SK-N-SH (cell line): ENCODE results near the gene MAMDC2. TPM values are rescaled to one million over a fixed set of nuclear protein-coding genes. Genes with fewer than 3 reads are reported as not detected.
A peak's percentile ranks its signal among the peaks of the same experiment; 100 is the strongest.

Source experiments
- CTCF ChIA-PET: fragments of 300-600, 350-600 bp; formaldehyde crosslinking; extraction: SDS; loops from one replicate; lab custom pipeline; 2021; lab: Yijun Ruan, JAX
- POLR2A ChIA-PET: fragments of 350-600 bp; sonication (Branson Sonifier 250); formaldehyde crosslinking; extraction: SDS; loops from one replicate; lab custom pipeline; 2020; ENCODE audit warnings: antibody characterized with exemption, inconsistent platforms; lab: Yijun Ruan, JAX
- DNase-seq: peaks from one replicate; pipeline ENCODE4 v3.0.0; 2012
- H2AFZ ChIP-seq: fragments of 200-600 bp; sonication (generic); 2 replicates; pipeline ENCODE4 v1.8.1; 2016; ENCODE audit warnings: antibody characterized with exemption, mild to moderate bottlenecking, low read depth
- H3F3A ChIP-seq: fragments of 200-600 bp; sonication (generic); replicated peaks from 2 replicates; pipeline ENCODE3; 2016; ENCODE audit warnings: antibody characterized with exemption, mild to moderate bottlenecking; ENCODE audit not compliant: insufficient read depth
- H3K27ac ChIP-seq, 2 experiments: fragments of 200-500 bp in 1 of 2; fragments of 200-600 bp in 1 of 2; sonication (Bioruptor generic) in 1 of 2; sonication (generic), shearing (Covaris generic) in 1 of 2; 2 replicates each; pipeline versions ENCODE4 v1.5.1 to v1.6.1; 2014 to 2016; ENCODE audit warnings: low read depth in 2 of 2, inconsistent platforms in 1 of 2, low read length in 1 of 2, mild to moderate bottlenecking in 1 of 2, mixed read lengths in 1 of 2
- H3K27me3 ChIP-seq: fragments of 200-600 bp; sonication (generic), shearing (Covaris generic); 2 replicates; pipeline ENCODE4 v1.6.1; 2016; ENCODE audit warnings: mixed run types; ENCODE audit not compliant: insufficient read depth
- H3K36me3 ChIP-seq, 2 experiments: fragments of 200-500 bp in 1 of 2; fragments of 200-600 bp in 1 of 2; sonication (Bioruptor generic) in 1 of 2; sonication (generic) in 1 of 2; replicated peaks in 1 of 2; 2 replicates each; pipeline versions ENCODE3 to v1.5.1; 2014 to 2016; ENCODE audit warnings: low read length in 1 of 2, mild to moderate bottlenecking in 1 of 2; ENCODE audit not compliant: insufficient read depth in 2 of 2, control insufficient read depth in 1 of 2
- H3K4me1 ChIP-seq, 2 experiments: fragments of 200-500 bp in 1 of 2; fragments of 200-600 bp in 1 of 2; sonication (Bioruptor generic) in 1 of 2; sonication (generic), shearing (Covaris generic) in 1 of 2; 2 replicates each; pipeline versions ENCODE4 v1.5.1 to v1.6.1; 2014 to 2016; ENCODE audit warnings: low read depth in 1 of 2, low read length in 1 of 2, mixed run types in 1 of 2; ENCODE audit not compliant: insufficient read depth in 2 of 2, control insufficient read depth in 1 of 2
- H3K4me2 ChIP-seq: fragments of 200-600 bp; sonication (generic), shearing (Covaris generic); 2 replicates; pipeline ENCODE4 v1.6.1; 2017; ENCODE audit warnings: mixed run types
- H3K4me3 ChIP-seq, 2 experiments: fragments of 200-500 bp in 1 of 2; fragments of 200-600 bp in 1 of 2; sonication (Bioruptor generic) in 1 of 2; sonication (generic), shearing (Covaris generic) in 1 of 2; 2 replicates each; pipeline versions ENCODE4 v1.5.1 to v1.8.1; 2014 to 2016; ENCODE audit warnings: low read depth in 2 of 2, inconsistent platforms in 1 of 2, low read length in 1 of 2, mild to moderate bottlenecking in 1 of 2, mixed read lengths in 1 of 2, moderate library complexity in 1 of 2
- H3K79me2 ChIP-seq: fragments of 200-600 bp; sonication (generic); 2 replicates; pipeline ENCODE4 v1.8.1; 2017; ENCODE audit warnings: mild to moderate bottlenecking; ENCODE audit not compliant: insufficient read depth
- H3K9ac ChIP-seq: fragments of 200-600 bp; sonication (generic); 2 replicates; pipeline ENCODE4 v1.6.1; 2017; ENCODE audit warnings: mixed run types
- H3K9me2 ChIP-seq: fragments of 200-600 bp; sonication (generic); 2 replicates; pipeline ENCODE4 v1.6.1; 2017; ENCODE audit warnings: mixed run types
- H3K9me3 ChIP-seq: fragments of 200-600 bp; sonication (generic); 2 replicates; pipeline ENCODE4 v1.6.1; 2017; ENCODE audit warnings: mixed run types, mild to moderate bottlenecking, moderate library complexity
- H4K20me1 ChIP-seq: fragments of 200-600 bp; sonication (generic); 2 replicates; pipeline ENCODE4 v1.6.1; 2017; ENCODE audit warnings: mild to moderate bottlenecking, mixed run types; ENCODE audit not compliant: insufficient read depth
- CHD2 ChIP-seq: fragments of 150-350 bp; IDR thresholded peaks from 2 replicates; pipeline ENCODE4 v1.6.1; 2018; ENCODE audit warnings: low read length; ENCODE audit not compliant: partially characterized antibody
- EP300 ChIP-seq, 2 experiments: IDR thresholded peaks; 2 replicates each; pipeline versions ENCODE4 v1.4.0 to v1.6.1; 2012; ENCODE audit warnings: borderline replicate concordance in 1 of 2, low read depth in 1 of 2, low read length in 1 of 2
- FOSL2 ChIP-seq: IDR thresholded peaks from 2 replicates; pipeline ENCODE4 v1.4.0; 2012; ENCODE audit warnings: low read depth, mild to moderate bottlenecking, moderate library complexity, borderline replicate concordance
- FOXJ3 ChIP-seq: sonication (generic); formaldehyde crosslinking; IDR thresholded peaks from 2 replicates; pipeline ENCODE4 v1.5.1; 2020; ENCODE audit warnings: mild to moderate bottlenecking, missing genetic modification reagents
- JUND ChIP-seq: IDR thresholded peaks from 2 replicates; pipeline ENCODE4 v1.4.0; 2012
- POLR2AphosphoS5 ChIP-seq: IDR thresholded peaks from 2 replicates; pipeline ENCODE4 v1.6.1; 2012; ENCODE audit warnings: low read depth, low read length
- RAD21 ChIP-seq: IDR thresholded peaks from 2 replicates; pipeline ENCODE4 v1.6.1; 2012; ENCODE audit warnings: mild to moderate bottlenecking, low read length
- RFX5 ChIP-seq: IDR thresholded peaks from 2 replicates; pipeline ENCODE4 v1.6.1; 2012; ENCODE audit warnings: mild to moderate bottlenecking, improper control_type of control experiment, low read length
- TCF12 ChIP-seq: IDR thresholded peaks from 2 replicates; pipeline ENCODE4 v1.4.0; 2012
- TEAD4 ChIP-seq: IDR thresholded peaks from 2 replicates; pipeline ENCODE4 v1.4.0; 2012; ENCODE audit warnings: mild to moderate bottlenecking, borderline replicate concordance; ENCODE audit not compliant: insufficient read depth
- WGBS: methylation state at CpG from one replicate; pipeline ENCODE4 v1.1.6; 2017; ENCODE audit warnings: low lambda C conversion rate; 5-methylcytosine and 5-hydroxymethylcytosine counted together
- polyA plus RNA-seq, 3 experiments: library from polyadenylated mRNA; depleted of rRNA; stranded (reverse); fragments of >200 nt; gene quantifications; 2 replicates each; pipeline ENCODE4 v1.2.3, GENCODE V29; 2012
- TF ChIP-seq, protein P1 (sequence below): IDR thresholded peaks from 2 replicates; pipeline ENCODE4; 2012
- TF ChIP-seq, protein P2 (sequence below): fragments of 200-600 bp; sonication (generic); IDR thresholded peaks from 2 replicates; pipeline ENCODE4 v1.6.1; 2017; ENCODE audit warnings: antibody characterized with exemption, mild to moderate bottlenecking, moderate library complexity
- TF ChIP-seq, protein P3 (sequence below): IDR thresholded peaks from 2 replicates; pipeline ENCODE4 v1.6.1; 2012; ENCODE audit warnings: mild to moderate bottlenecking, low read depth, low read length, moderate library complexity
- TF ChIP-seq, protein P4 (sequence below): IDR thresholded peaks from 2 replicates; pipeline ENCODE4 v1.4.0; 2012; ENCODE audit warnings: low read depth, borderline replicate concordance

The MAMDC2 gene
- polyA plus RNA-seq, 1 of the 3 experiments (the other 2 are of a cell fraction), result not detected

DNA sequence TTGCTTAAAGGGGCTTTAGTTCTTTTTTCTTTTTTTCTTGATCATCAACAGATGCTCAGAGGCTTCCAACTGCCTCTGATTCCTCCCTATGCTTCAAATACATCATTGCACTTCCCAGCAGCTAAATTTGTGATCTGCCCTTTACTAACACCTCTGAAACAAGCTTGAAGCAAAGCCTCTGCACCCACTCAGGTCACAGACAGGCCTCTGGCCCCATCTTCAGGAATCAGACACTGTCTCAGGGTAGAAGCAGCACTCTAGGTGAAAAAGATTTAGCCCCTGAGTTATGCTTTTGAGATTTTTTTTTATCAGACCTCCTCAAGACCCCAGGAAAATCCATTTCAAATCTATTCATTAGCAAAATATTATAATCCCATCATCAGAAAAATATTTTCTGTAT, 91.5 kb downstream of the MAMDC2 start:
- no peaks in the 10 kb centered on the region for H3K9me3 ChIP-seq
- no peak overlapping the region for H3K4me3 ChIP-seq
- H2AFZ ChIP-seq, result peak overlapping the region; percentile 38; the same call in 1 of the 2 replicates
- H3K4me1 ChIP-seq, result peaks cover 16 to 32% of the 10 kb centered on the region in 2 experiments
- POLR2A ChIA-PET, result no interaction called here
- H3K36me3 ChIP-seq, result no peaks in the 10 kb centered on the region
- no peaks in the 10 kb centered on the region for H3K9me2 ChIP-seq
- H3K27ac ChIP-seq, result peak overlapping the region in 1 of 2 experiments; percentile 68; a peak in 2 of 4 replicates
- CTCF ChIA-PET, result interaction anchor here (1.9 to 2.4 kb wide), 2 partner anchors 21 to 164 kb away, joined by 7 to 11 read pairs; no protein-coding TSS in a partner anchor
- TF ChIP-seq TEAD4 (no peak), CHD2 (no peak), RFX5 (no peak), FOXJ3 (CRISPR knock-in tag) (no peak), POLR2AphosphoS5 (no peak), EP300 (IDR thresholded peaks at IDR 0.05; ENCODE audit: borderline replicate concordance in 1 of 2, low read depth in 1 of 2, low read length in 1 of 2) (no peak), RAD21 (0 out of 2 replicates have a peak, but pooled peaks have one; percentile 9)
- TF ChIP-seq, protein P1, sequence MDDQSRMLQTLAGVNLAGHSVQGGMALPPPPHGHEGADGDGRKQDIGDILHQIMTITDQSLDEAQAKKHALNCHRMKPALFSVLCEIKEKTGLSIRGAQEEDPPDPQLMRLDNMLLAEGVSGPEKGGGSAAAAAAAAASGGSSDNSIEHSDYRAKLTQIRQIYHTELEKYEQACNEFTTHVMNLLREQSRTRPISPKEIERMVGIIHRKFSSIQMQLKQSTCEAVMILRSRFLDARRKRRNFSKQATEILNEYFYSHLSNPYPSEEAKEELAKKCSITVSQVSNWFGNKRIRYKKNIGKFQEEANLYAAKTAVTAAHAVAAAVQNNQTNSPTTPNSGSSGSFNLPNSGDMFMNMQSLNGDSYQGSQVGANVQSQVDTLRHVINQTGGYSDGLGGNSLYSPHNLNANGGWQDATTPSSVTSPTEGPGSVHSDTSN, result no peak
- TF ChIP-seq, protein P2, sequence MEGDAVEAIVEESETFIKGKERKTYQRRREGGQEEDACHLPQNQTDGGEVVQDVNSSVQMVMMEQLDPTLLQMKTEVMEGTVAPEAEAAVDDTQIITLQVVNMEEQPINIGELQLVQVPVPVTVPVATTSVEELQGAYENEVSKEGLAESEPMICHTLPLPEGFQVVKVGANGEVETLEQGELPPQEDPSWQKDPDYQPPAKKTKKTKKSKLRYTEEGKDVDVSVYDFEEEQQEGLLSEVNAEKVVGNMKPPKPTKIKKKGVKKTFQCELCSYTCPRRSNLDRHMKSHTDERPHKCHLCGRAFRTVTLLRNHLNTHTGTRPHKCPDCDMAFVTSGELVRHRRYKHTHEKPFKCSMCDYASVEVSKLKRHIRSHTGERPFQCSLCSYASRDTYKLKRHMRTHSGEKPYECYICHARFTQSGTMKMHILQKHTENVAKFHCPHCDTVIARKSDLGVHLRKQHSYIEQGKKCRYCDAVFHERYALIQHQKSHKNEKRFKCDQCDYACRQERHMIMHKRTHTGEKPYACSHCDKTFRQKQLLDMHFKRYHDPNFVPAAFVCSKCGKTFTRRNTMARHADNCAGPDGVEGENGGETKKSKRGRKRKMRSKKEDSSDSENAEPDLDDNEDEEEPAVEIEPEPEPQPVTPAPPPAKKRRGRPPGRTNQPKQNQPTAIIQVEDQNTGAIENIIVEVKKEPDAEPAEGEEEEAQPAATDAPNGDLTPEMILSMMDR, result peak; percentile 46
- H3F3A ChIP-seq, result peaks cover 39% of the 10 kb centered on the region
- H3K27me3 ChIP-seq, result no peaks in the 10 kb centered on the region
- no peaks in the 10 kb centered on the region for H4K20me1 ChIP-seq
- H3K4me2 ChIP-seq, result peak overlapping the region; percentile 1; the same call in 1 of the 2 replicates
- H3K9ac ChIP-seq, result no peak overlapping the region
- DNase-seq, result no peak
- no peaks in the 10 kb centered on the region for H3K79me2 ChIP-seq

DNA sequence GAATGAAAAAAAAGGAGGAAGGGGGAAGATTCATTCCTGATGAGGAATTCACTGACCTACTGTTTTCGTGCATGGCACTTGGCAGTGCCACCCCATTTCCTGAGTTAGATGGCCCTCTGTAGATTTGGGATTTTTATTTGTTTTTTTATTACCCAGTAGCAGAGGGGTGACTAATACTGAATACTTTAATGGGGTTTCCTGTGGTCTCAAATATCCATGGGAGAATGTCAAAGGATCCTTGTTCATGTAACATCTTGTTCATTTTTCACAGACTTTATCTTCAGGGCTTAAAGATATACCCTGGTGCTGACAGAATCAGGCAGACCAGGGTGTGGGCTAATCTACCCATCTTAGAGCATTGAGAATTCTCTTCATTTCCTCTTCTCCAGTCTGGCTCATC, 93.0 kb downstream of the MAMDC2 start:
- WGBS, result 14% methylated on average over 1 of the region's 1 CpG
- ChIA-PET POLR2A (no interaction called here), CTCF (interaction anchor here (1.3 kb wide), 1 partner anchor 118 kb away, joined by 3 read pairs; no protein-coding TSS in a partner anchor)
- H3K27me3 ChIP-seq, result no peaks in the 10 kb centered on the region
- peak overlapping the region; percentile 15; the same call in 1 of the 2 replicates for H3K9ac ChIP-seq
- H3K4me1 ChIP-seq, result peaks cover 16 to 32% of the 10 kb centered on the region in 2 experiments
- H3K4me2 ChIP-seq, result no peak overlapping the region
- H3K79me2 ChIP-seq, result no peaks in the 10 kb centered on the region
- TF ChIP-seq, protein P3, sequence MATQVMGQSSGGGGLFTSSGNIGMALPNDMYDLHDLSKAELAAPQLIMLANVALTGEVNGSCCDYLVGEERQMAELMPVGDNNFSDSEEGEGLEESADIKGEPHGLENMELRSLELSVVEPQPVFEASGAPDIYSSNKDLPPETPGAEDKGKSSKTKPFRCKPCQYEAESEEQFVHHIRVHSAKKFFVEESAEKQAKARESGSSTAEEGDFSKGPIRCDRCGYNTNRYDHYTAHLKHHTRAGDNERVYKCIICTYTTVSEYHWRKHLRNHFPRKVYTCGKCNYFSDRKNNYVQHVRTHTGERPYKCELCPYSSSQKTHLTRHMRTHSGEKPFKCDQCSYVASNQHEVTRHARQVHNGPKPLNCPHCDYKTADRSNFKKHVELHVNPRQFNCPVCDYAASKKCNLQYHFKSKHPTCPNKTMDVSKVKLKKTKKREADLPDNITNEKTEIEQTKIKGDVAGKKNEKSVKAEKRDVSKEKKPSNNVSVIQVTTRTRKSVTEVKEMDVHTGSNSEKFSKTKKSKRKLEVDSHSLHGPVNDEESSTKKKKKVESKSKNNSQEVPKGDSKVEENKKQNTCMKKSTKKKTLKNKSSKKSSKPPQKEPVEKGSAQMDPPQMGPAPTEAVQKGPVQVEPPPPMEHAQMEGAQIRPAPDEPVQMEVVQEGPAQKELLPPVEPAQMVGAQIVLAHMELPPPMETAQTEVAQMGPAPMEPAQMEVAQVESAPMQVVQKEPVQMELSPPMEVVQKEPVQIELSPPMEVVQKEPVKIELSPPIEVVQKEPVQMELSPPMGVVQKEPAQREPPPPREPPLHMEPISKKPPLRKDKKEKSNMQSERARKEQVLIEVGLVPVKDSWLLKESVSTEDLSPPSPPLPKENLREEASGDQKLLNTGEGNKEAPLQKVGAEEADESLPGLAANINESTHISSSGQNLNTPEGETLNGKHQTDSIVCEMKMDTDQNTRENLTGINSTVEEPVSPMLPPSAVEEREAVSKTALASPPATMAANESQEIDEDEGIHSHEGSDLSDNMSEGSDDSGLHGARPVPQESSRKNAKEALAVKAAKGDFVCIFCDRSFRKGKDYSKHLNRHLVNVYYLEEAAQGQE, result no peak
- TF ChIP-seq TCF12 (peak; percentile 60), JUND (peak; percentile 46; the same call in 1 of the 2 replicates), FOSL2 (peak; percentile 49; the same call in 1 of the 2 replicates), RAD21 (no peak)
- TF ChIP-seq, protein P4, sequence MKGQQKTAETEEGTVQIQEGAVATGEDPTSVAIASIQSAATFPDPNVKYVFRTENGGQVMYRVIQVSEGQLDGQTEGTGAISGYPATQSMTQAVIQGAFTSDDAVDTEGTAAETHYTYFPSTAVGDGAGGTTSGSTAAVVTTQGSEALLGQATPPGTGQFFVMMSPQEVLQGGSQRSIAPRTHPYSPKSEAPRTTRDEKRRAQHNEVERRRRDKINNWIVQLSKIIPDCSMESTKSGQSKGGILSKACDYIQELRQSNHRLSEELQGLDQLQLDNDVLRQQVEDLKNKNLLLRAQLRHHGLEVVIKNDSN, result no peak
- TF ChIP-seq, protein P1, result peak; percentile 23; the same call in 1 of the 2 replicates
- no peaks in the 10 kb centered on the region for H3K9me3 ChIP-seq
- no peak overlapping the region for H3K4me3 ChIP-seq
- H3K9me2 ChIP-seq, result no peaks in the 10 kb centered on the region
- H2AFZ ChIP-seq, result no peak overlapping the region
- no peaks in the 10 kb centered on the region for H3K36me3 ChIP-seq
- H4K20me1 ChIP-seq, result no peaks in the 10 kb centered on the region
- peak overlapping the region in 1 of 2 experiments; percentile 68; a peak in 2 of 4 replicates for H3K27ac ChIP-seq
- no peak for DNase-seq
- H3F3A ChIP-seq, result peaks cover 39% of the 10 kb centered on the region
